Activated T-helper 1 cell treated with Interleukin-2 at 50 U/mL for 16 hours (primary cell): ENCODE data around the gene PCSK5.
"Not testable (repeated sequence)": the region's sequence is repeated elsewhere in the genome, so short reads cannot be mapped to it uniquely, and the experiment has no call there.

Experiments used
- DNase-seq: peaks from one replicate; pipeline ENCODE4 v3.0.0-alpha.2; 2020; ENCODE audit warnings: low read depth

Gene PCSK5

DNA sequence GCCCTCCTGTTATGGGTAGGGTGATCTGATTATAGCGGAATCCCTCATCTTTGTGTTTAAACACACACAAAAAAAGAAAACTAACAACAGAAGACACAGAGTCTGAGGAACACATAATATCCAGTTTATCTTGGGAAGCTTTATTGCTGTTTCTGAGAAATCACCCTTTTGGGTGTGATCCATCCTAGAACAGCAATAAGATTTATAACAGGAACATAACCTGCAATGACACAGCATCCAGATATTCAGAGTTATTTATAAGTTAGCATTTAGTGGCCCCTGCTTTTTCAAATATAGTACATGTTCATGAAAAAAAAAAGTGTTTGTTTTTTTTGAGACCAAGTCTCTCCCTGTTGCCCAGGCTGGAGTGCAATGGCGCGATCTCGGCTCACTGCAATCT lies 423.8 kb downstream of the PCSK5 start:
- no peak for DNase-seq

DNA sequence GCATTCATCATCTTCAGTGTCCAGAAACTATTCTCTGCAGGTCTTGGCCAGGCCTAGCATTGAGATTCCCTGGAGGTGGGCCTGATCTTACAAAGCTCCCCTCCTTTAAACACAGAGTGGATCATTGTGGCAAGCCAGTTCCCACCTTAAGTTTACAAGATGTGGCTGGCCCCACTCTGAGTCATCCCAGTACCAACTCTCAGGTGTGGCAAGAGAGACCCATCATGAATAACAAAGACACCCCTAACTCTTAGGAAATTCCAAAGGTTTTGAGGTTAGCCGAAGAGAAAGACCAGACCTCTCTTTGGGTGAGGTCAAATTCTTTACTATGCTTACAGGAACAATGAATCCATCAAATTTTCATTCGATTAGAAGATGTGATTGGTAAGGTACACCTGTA lies 425.6 kb downstream of the PCSK5 start:
- DNase-seq, result no peak

DNA sequence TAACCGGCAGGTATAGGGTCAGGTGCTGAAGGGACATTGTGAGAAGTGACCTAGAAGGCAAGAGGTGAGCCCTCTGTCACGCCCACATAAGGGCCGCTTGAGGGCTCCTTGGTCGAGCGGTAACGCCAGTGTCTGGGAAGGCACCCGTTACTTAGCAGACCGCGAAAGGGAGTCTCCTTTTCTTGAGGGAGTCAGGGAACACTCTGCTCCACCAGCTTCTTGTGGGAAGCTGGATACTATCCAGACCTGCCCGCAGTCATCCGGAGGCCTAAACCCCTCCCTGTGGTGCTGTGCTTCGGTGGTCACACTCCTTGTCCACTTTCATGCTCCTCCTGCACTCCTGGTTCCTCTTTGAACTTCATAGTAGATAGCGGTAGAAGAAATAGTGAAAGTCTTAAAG lies 429.0 kb downstream of the PCSK5 start:
- not testable (repeated sequence) for DNase-seq

DNA sequence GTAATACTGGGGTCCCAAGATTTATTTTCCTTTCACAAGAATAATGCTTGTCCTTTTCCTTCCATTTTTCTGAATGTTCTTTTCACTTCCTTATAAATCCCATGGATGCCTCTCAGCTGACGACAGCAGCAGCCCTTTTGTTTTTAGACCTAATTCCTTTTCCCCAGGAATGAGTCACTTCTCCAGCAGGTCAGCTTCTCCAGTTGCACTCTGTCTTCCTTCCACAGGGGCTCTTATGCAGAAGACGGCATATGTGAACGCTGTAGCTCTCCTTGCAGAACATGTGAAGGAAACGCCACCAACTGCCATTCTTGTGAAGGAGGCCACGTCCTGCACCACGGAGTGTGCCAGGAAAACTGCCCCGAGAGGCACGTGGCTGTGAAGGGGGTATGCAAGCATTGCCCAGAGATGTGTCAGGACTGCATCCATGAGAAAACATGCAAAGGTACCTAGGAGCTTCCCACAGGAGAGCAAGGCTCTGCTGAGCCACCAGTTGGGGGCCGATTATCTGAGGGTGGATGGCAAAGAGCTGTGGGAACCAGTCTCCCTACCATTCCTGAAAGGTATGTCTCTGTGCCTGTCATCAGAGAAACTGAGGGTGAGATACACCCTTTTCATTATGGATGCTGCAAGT lies 430.8 kb downstream of the PCSK5 start:
- no peak for DNase-seq

DNA sequence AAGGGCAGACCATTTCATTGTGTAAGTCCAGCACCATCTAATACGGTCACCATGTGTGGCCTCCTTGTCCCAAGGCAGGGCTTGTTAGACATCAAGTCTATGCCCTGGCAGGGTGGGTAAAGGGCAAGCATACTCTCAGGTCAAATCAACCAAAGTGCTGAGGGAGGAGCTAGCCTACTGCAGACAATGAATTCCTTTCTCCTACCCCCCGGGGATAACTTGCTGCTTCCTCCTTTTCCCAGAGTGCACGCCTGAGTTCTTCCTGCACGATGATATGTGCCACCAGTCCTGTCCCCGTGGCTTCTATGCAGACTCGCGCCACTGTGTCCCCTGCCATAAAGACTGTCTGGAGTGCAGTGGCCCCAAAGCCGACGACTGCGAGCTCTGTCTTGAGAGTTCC lies 432.3 kb downstream of the PCSK5 start:
- no peak for DNase-seq

DNA sequence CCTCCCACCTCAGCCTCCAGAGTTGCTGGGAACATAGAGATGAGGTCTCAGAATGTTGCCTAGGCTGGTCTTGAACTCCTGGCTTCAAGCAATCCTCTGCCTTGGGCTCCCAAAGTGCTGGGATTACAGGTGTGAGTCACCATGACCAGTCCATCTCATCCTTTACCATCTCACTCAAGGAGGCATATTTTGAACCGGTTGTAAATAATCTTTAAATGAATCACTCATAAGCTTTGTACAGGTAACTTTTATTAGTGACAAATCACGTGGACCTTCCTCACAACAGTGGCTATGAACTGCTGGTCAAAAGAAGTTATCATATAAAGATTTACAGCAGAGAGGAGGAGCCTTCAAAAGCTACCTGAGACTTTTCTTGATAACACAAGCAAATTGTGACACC lies 433.0 kb downstream of the PCSK5 start:
- no peak for DNase-seq

DNA sequence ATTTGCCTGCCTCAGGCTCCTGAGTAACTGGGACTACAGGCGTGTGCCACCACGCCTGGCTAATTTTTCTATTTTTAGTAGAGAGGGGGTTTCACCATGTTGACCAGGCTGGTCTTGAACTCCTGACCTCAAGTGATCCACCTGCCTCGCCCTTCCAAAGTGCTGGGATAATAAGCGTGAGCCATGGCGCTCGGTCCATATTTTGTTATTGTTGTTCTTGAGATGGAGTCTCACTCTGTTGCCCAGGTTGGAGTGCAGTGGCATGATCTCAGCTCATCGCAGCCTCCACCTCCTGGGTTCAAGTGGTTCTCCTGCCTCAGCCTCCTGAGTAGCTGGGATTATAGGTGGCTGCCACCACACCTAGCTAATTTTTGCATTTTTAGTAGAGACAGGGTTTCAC lies 433.6 kb downstream of the PCSK5 start:
- not testable (repeated sequence) for DNase-seq

DNA sequence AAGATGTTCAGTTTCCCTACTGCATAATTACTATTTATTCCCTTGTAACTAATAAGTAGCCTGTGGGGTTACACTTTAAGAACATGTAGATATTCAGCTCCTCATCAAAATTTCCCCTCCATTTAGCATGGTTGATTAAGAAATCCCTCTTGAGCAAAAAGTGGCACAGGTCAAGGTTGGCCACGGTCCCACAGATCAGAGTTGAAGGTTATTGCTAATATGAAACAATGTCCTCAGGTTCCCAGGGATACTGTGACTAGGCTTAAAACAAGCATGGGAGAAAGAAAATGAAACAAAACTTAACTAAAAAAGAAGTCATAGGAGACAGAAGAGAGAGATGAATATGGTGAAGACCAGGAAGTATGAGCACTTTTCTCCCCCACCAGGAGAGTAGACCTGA lies 439.6 kb downstream of the PCSK5 start:
- DNase-seq, result no peak

DNA sequence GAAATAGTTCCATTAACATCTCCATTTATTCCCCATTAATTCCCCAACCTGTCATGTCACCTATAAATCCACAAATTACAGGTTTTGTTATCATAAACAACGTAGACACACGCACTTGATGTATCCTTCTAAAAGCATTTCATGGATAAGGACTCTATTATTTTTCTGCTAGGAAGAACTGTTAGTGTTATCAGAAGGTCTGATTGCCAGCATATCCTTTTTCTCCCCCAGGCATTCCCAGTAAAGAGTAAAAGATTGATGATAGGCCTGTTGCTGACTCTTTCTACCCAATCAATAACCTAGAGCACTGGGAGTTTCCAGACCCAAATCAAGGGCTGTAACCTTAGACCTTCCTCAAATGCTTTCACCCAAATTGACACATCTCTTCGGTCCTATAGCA lies 442.9 kb downstream of the PCSK5 start:
- DNase-seq, result no peak

DNA sequence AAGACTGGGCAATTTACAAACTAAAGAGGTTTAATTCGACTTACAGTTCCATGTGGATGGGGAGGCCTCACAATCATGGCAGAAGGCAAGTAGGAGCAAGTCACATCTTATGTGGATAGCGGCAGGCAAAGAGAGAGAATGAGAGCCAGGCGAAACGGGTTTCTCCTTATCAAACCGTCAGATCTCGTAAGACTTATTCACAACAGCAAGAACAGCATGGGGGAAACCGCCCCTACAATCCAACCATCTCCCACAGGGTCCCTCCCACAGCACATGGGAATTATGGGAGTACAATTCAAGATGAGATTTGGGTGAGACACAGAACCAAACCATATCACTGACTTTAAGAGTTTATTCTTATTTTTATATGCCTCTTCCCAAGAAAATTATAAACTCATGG lies 443.5 kb downstream of the PCSK5 start:
- no peak for DNase-seq

DNA sequence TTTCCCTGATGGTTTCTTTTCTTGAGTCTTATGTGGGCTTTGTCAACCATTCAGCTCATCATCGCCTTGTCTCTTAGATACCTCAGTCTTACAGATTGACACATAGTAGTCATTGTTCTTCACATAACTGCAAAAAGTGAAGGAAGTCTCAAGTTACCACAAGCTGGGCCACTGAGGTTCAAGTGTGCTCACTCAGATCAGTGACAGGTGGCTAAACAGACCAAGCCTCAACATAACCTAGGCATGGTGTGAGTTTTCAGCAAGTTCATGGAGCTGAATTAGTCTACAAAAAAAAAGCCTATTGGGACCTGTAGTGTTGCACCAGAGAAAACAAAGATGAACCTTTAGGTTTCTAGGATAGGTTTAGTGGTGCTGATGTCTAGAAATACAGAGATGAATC lies 445.6 kb downstream of the PCSK5 start:
- DNase-seq, result no peak

DNA sequence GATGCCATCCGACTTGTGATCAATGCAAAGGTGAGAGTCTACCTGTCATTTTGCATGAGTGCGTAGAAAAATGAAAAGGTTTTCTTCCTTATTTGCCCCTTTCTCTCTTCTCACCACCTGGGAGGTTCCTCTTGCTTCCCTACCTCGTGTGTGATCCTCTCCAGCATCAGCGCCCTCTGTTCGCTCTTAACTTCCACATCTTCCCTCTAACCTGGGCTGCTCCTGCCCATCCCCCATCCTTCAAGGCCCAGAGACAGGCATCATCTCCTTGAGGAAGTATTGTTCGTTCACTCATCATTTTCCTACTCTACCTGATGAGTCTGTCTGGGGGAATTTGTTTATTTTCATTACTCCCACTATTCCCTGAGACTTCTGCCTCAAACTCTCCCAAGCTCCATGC lies 447.9 kb downstream of the PCSK5 start:
- no peak for DNase-seq

DNA sequence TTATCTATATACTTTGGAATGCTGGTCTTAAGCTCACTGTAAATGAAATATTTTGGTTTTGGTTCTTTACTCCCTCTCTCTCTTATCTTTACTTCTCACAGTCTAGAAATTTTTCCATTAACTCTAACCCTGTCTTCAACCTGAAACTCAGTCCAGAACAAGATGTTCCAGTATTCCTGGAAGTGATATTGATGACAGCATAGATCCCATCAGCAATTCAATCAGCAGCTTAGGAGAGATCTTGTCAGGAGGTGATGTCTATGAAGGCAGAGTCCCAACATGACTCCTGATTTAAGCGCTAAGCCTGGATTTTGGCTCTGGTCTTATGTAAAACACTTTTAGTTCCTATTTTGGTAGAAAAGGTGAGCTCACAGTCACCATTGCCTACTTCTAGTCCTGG lies 451.1 kb downstream of the PCSK5 start:
- DNase-seq, result no peak

DNA sequence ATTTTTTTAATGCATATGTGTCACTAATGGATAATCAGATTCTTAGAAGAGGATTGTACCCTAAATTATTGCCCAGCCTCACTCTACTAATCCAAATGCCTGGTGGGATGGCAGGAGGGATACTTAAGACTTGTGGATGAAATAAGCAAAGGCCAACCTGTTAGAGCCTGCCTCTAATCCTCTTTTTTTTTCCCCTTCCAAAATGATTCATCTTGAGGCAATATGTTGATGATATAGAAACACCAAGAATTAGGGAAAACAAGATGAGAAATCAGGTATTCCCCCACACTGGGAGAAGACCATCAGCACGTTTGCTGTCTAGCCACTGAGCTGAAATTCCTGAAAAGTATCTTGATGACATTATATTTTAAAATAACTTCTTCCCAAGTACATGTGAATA lies 451.7 kb downstream of the PCSK5 start:
- no peak for DNase-seq

DNA sequence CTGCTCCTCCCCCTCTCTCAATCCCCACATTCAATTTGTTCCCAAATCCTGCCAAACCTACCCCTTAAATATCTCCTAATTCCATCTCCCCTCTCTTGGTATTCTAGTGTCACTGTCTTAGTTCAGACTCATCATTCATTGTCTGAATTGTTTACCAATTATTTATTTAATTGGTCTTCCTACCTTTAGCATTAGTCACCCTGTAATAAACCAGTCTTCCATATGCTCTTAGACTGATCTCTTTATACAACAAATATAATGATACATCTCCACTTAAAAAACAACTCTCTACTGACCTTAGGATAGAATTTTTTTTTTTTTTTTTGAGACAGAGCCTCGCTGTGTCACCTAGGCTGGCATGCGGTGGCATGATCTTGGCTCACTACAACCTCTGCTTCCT lies 452.4 kb downstream of the PCSK5 start:
- DNase-seq, result no peak

DNA sequence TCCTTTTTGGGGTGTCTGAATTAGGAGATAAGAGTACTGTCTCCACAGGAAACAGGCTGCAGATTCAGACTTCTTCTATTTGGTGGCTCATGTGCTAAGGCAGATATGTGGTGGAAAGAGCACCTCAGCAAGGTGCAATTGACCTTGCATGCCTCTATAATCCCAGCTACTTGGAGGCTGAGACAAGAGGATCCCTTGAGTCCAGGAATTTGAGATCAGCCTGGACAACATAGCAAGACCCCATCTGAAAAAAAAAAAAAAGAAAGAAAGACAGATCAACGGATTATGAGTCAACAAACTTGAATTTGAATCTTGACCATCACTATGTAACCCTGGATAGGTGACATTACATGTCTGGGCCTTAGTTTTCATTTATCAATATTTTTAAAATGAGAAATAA lies 459.4 kb downstream of the PCSK5 start:
- DNase-seq, result no peak

DNA sequence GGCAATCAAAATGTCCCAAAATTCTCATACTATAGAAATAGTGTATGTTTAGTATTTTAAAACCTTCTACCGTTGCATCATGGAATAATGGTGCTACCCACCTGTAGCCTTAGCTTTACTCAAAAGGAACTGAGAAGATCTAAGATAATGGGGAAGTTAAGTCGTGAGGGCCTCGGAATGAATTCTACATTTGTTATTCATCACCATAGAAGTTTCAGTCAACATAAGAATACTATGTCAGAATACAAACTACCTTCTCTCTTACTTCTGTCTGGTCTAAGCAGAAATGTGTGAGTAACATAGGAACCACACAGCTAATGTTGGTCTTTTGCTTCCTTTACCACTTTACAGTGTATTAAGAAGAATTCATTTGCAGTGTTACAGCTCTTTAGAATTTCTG lies 460.5 kb downstream of the PCSK5 start:
- no peak for DNase-seq

DNA sequence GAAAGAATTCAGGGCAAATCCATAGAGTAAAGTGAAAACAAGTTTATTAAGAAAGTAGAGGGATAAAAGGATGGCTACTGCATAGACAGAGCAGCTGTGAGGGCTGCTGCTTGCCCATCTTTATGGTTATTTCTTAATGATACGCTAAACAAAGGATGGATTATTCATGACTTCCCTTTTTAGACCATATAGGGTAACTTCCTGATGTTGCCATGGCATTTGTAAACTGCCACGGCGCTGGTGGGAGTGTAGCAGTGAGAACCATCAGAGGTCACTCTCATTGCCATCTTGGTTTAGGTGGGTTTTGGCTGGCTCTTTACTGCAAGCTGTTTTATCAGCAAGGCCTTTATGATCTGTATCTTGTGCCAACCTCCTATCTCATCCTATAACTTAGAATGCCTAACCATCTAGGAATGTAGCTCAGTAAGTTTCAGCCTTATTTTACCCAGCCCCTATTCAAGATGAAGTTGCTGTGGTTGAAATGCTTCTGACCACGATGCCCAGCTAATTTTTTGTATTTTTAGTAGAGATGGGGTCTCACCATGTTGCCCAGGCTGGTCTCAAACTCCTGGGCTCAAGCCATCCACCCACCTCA lies 461.6 kb downstream of the PCSK5 start:
- no peak for DNase-seq

DNA sequence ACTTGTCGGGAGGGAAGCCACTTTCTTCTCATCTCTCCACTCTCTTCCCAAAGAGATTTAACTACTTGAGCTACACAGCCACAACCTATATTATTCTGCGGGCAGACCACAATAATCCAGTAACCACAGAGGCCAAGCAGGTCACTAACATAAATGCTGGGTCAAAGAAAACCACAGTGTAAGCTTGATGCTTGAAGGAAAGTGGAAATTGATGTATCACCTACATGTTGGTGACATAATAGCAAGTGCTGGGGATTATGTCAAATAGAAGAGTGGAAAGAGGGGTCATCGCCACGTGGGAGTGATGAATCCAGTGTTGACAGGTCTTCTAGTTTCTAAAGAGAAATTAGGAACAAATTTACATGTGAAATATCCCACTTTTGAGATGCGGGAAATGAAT lies 462.8 kb downstream of the PCSK5 start:
- DNase-seq, result no peak

DNA sequence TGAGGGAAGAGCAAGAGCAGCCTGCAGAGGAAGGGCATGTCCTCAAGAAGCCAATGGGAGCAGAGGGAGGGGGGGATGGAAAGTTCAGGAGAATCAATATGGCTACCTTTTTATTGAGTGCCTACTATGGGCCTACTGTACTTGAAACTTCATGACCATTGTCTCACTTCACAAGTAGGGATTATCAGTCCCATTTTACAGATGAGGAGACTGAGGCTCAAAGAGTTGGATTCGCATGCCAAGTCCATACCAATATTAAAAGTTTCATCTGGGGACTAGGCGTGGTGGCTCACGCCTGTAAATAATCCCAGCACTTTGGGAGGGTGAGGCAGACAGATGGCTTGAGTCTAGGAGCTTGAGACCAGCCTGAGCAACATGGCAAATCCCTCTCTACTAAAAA lies 463.7 kb downstream of the PCSK5 start:
- no peak for DNase-seq

DNA sequence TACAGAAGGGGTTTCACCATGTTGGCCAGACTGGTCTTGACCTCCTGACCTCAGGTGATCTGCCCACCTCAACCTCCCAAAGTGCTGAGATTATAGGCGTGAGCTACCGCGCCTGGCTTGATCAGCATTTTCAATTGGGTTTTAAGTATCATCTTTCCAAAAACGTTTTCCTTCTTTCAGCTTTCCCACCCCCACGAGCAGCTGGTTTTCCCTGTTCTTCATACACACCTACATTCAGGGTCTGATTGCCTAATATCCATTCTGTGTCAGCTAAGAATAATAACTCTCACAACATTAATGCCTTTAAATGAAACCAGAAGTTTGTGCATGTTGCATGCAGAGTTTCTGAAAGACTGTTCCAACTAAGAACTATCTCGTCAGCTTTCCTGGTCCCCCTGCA lies 465.4 kb downstream of the PCSK5 start:
- DNase-seq, result no peak

DNA sequence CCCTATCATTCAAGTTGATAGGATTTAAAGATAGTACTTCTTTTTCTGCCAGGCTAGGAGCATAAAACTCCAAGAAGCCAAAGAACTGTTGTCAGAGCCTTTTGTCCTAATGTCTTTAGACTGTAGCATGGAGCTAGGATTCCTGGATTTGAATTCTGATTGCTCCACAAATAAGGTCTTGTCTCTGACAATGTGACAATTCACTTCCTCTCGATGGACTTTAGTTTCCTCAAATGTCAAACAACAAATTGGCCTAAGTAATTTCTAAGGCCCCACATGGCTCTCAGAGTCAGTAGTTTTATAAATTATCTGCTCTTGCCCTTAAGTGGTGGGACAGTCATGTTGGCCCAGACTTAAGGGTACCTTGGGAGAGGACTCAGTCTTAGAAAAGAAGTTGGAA lies 467.1 kb downstream of the PCSK5 start:
- DNase-seq, result no peak

DNA sequence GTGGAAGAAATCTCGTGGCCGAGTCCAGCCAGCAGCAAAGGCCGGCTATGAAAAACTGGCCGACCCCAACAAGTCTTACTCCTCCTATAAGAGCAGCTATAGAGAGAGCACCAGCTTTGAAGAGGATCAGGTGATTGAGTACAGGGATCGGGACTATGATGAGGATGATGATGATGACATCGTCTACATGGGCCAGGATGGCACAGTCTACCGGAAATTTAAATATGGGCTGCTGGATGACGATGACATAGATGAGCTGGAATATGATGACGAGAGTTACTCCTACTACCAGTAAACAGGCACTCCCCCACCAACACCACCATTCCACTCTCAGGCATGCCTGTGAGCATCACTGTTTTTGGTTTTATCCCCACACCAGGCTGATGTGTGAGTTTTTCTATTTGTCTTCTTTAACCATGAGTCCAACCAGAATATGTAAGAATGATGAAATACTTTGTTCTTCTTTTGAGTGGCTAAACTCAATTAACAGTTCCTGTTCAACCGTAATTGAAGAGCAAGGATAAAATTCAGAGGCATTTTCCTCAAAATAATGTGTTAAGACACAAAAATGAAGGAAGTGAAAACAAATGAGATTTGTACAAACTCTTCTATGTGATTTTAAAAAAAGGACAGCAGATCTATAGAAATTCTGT lies 468.3 kb downstream of the PCSK5 start:
- DNase-seq, result no peak

DNA sequence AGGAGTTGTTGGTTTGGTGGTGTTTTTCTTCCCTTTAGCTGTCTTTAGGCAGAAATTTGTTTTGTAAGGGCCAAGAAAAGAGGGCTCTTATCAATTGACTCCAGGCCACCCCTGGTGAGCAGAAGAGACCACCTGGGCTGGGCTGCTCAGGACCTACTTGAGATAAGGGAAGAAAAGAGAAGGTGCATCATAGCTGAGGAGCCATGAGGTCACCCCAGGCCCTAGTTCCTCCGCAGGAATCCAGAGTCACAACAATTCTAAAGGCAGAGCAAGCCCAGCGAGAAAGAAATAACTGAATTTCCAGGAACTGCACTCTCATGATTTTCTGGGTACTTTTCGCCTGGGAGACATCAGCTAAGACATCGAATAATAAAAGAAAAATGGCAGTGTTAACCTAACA lies 468.9 kb downstream of the PCSK5 start:
- DNase-seq, result no peak
